GM21786 (cell line): ENCODE data around the gene SOCS2.

ENCODE experiments used
- ATAC-seq: cut with Tn5 transposase; IDR thresholded peaks from one replicate; pipeline ENCODE4 v1.9.1; 2021; ENCODE audit not compliant: unreplicated experiment

Gene SOCS2

GRCh38 chr12:93567174-93567573 is 5.3 kb upstream of the SOCS2 start:
- ATAC-seq = no peak

- ATAC-seq = no peak
These were observed 4.4 kb upstream of the SOCS2 start for GRCh38 chr12:93568091-93568490.

- ATAC-seq = no peak
These were observed 3.2 kb upstream of the SOCS2 start for GRCh38 chr12:93569301-93569655.

- peak; percentile 39 for ATAC-seq
These were observed 2.6 kb upstream of the SOCS2 start for GRCh38 chr12:93569656-93570551.

GRCh38 chr12:93570552-93571364 is 1.7 kb upstream of the SOCS2 start:
- peak; percentile 47 for ATAC-seq

GRCh38 chr12:93571365-93571924 is 1.0 kb upstream of the SOCS2 start:
- peak; percentile 26 for ATAC-seq

- ATAC-seq = no peak
These were observed 457 bp downstream of the SOCS2 start for GRCh38 chr12:93572712-93573551.

GRCh38 chr12:93573552-93574223 is 1.2 kb downstream of the SOCS2 start:
- ATAC-seq = no peak

GRCh38 chr12:93577222-93577621 is 4.7 kb downstream of the SOCS2 start:
- ATAC-seq = no peak

- ATAC-seq = no peak
These were observed 5.7 kb downstream of the SOCS2 start for GRCh38 chr12:93578221-93578620.

GRCh38 chr12:93580682-93581081 is 8.2 kb downstream of the SOCS2 start:
- no peak for ATAC-seq

- ATAC-seq = no peak
These were observed 8.9 kb downstream of the SOCS2 start for GRCh38 chr12:93581370-93581769.

- no peak for ATAC-seq
These were observed 9.9 kb downstream of the SOCS2 start for GRCh38 chr12:93582351-93582750.

- ATAC-seq = no peak
These were observed 11.3 kb downstream of the SOCS2 start for GRCh38 chr12:93583627-93584392.

GRCh38 chr12:93585247-93585646 is 12.8 kb downstream of the SOCS2 start:
- no peak for ATAC-seq

GRCh38 chr12:93587611-93588010 is 15.1 kb downstream of the SOCS2 start:
- ATAC-seq = no peak

GRCh38 chr12:93589081-93589480 is 16.6 kb downstream of the SOCS2 start:
- ATAC-seq = no peak

GRCh38 chr12:93591137-93591868 is 18.8 kb downstream of the SOCS2 start:
- ATAC-seq = peak; percentile 77
